Epithelial cell of prostate (primary cell): Measurements from ENCODE around the gene HELZ.
"Not testable (repeated sequence)": the region's sequence is repeated elsewhere in the genome, so short reads cannot be mapped to it uniquely, and the experiment has no call there.

Experiments used
- DNase-seq: peaks from one replicate; pipeline ENCODE4 v3.0.0-alpha.2; 2011; ENCODE audit warnings: low read depth, low spot score
- H3K27ac ChIP-seq: fragments of 450-650 bp; 2 replicates; pipeline ENCODE4 v1.5.1; 2017; ENCODE audit warnings: mild to moderate bottlenecking

HELZ gene, protein sequence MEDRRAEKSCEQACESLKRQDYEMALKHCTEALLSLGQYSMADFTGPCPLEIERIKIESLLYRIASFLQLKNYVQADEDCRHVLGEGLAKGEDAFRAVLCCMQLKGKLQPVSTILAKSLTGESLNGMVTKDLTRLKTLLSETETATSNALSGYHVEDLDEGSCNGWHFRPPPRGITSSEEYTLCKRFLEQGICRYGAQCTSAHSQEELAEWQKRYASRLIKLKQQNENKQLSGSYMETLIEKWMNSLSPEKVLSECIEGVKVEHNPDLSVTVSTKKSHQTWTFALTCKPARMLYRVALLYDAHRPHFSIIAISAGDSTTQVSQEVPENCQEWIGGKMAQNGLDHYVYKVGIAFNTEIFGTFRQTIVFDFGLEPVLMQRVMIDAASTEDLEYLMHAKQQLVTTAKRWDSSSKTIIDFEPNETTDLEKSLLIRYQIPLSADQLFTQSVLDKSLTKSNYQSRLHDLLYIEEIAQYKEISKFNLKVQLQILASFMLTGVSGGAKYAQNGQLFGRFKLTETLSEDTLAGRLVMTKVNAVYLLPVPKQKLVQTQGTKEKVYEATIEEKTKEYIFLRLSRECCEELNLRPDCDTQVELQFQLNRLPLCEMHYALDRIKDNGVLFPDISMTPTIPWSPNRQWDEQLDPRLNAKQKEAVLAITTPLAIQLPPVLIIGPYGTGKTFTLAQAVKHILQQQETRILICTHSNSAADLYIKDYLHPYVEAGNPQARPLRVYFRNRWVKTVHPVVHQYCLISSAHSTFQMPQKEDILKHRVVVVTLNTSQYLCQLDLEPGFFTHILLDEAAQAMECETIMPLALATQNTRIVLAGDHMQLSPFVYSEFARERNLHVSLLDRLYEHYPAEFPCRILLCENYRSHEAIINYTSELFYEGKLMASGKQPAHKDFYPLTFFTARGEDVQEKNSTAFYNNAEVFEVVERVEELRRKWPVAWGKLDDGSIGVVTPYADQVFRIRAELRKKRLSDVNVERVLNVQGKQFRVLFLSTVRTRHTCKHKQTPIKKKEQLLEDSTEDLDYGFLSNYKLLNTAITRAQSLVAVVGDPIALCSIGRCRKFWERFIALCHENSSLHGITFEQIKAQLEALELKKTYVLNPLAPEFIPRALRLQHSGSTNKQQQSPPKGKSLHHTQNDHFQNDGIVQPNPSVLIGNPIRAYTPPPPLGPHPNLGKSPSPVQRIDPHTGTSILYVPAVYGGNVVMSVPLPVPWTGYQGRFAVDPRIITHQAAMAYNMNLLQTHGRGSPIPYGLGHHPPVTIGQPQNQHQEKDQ (N-terminal part only)

DNA sequence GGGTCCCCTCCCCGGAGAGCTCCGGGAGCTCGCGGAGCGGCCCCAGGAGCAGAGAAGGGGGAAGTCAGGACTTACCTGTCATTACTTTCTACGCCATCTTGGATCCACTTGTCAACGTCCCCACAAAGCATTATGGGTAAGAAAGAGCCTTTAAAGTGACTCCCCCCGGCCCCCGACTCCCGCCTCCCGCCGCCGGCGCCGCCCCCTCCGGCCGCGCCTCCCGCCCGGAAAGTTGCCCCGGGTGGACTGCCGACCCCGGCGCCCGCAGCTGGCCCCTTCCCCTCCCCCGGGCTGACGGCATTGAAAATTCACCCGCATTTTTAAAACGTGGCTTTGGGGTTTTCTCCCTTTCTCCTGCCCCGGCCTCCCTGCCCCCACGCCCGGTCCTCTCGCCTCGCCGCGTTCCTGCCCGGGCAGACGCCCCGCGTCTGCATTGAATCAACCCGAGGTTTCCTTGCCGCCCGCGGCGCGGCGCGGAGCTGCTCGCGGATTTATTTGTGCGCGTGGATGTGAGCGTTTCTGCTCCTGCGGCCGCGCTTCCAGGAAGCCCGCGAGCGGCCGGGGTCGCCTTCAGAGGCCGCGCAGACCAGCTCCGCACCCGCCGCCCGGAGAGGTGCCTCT, at the start of gene HELZ:
Gene HELZ (minus strand): TSS at position 124 of the 621 bp plus-strand sequence. CDS start 26,392 bp downstream, outside the sequence.
- no peak for DNase-seq
- H3K27ac ChIP-seq = peak within 1 kb of the TSS; percentile 95

GRCh38 chr17:67293251-67294203, 48.5 kb upstream of the HELZ start:
- H3K27ac ChIP-seq = no peak overlapping the region
- no peak for DNase-seq

DNA sequence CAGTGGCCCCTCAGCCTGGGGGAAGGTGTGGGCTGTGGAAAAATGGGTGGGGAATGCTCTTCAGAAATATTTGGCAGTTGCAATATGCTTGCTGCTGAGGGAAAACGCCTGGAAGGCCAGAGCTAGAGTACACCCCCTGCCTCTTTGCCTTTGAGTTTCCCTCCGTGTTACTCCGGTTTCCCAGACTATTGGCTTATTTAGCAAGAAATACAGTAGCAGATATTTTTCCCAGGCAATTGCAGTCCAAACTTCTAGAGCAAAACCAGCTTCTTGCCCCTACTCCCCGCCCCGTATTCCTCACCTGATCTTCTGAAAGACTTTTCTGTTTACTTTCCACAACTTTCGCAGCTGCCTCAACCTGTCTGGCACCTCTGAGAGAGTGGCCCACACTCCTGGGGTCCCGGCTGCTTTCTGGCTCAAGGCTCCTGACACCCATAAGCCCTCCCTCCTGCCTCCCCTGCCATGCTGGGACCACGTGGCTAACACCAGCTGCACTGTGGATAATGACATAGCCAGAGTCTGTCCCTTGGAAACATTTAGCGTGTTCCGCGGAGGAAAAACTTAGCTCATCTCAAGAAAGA, 45.8 kb upstream of the HELZ start:
- no peak overlapping the region for H3K27ac ChIP-seq
- DNase-seq = no peak

- DNase-seq = no peak
- H3K27ac ChIP-seq = no peak overlapping the region
Observed at GRCh38 chr17:67290244-67290643, 45.2 kb upstream of the HELZ start.

- no peak overlapping the region for H3K27ac ChIP-seq
- DNase-seq = no peak
Observed at GRCh38 chr17:67289181-67289876, 44.3 kb upstream of the HELZ start.

GRCh38 chr17:67286826-67287225, 41.8 kb upstream of the HELZ start:
- not testable (repeated sequence) for H3K27ac ChIP-seq, DNase-seq

DNA sequence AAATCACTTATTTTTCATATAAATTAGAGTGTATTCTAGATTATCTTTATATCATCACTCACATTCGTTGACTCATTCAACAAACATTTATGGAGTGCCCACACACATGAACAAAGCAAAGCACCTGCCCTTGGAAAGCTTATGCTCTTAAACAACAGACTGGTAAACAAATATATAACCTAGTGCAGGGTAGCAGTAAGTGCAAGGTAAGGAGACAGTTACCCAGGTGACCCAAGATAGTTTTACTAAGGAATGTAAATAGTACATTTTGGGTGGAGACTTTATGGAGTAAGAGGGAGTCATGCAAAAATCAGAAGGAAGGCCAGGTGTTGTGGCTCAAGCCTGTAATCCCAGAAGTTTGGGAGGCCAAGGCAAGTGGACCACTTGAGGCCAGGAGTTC, 40.4 kb upstream of the HELZ start:
- H3K27ac ChIP-seq = no peak overlapping the region
- DNase-seq = no peak

DNA sequence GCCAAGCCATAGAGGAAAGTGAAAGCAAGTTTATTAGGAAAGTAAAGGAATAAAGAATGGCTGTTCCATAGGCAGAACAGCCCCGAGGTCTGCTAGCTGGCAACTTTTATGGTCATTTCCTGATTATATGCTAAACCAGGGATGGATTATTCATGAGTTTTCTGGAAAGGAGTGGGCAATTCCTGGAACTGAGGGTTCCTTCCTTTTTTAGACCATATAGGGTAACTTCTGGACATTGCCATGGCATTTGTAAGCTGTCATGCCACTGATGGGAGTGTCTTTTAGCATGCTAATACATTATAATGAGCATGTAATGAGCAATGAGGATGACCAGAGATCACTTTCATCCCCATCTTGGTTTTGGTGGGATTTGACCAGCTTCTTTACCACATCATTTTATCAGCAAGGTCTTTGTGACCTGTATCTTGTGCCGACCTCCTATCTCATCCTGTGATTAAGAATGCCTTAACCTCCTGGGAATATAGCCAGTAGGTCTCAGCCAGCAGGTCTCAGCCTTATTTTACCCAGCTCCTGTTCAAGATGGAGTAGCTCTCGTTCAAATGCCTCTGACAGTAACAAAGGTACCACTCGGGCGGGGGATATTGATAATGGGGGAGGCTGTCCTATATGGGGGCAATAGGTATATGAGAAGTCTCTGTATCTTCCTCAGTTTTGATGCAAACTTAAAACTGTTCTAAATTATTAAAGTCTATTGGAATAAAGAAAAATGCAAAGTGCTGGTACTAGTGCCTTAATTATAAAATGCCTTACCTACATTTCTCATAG, 38.9 kb upstream of the HELZ start:
- H3K27ac ChIP-seq = no peak overlapping the region
- no peak for DNase-seq

- peak overlapping the region; percentile 68 for H3K27ac ChIP-seq
- DNase-seq = peak; percentile 69
Observed at GRCh38 chr17:67281743-67282142, 36.7 kb upstream of the HELZ start.

- H3K27ac ChIP-seq = peak overlapping the region; percentile 68
- no peak for DNase-seq
Observed at GRCh38 chr17:67281053-67281452, 36.1 kb upstream of the HELZ start.

- H3K27ac ChIP-seq = peak overlapping the region; percentile 68
- DNase-seq = peak; percentile 84
Observed at GRCh38 chr17:67280279-67280678, 35.3 kb upstream of the HELZ start.

DNA sequence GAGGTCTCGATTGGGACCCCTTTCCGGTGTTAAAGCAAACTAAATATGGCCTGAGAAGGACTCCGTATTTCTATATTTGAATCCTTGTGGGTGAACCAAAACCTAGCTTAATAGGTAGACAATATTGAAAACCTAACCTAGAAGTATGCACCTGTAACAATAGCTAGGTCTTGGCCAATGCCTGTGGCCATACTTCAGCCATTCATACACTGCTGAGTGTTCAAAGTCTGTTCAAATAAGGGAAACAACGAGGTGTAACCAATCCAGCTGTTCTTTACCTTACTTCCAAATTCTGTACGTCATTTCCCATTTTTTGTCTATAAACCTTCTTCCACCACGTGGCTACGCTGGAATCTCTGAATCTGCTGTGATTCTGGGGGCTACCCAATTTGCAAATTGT, 34.1 kb upstream of the HELZ start:
- no peak for DNase-seq
- no peak overlapping the region for H3K27ac ChIP-seq

GRCh38 chr17:67278363-67278762, 33.4 kb upstream of the HELZ start:
- no peak overlapping the region for H3K27ac ChIP-seq

DNA sequence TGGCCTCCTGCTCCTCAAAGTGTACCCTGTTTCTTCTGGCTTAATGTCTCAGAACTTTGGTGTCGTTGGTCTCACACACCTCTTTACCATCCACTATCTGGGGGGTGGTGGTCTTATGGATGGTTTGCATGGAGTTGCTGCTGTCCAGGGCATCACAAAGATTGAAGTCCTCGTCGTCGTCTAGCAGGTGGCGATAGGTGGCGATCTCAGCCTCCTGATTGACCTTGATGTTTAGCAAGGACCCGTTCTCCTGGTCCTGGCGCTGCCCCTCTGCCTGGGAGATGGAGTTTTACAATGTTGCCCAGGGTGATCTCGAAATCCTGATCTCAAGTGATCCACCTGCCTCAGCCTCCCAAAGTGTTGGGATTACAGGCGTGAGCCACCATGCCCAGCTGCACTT, 31.1 kb upstream of the HELZ start:
- DNase-seq = no peak
- no peak overlapping the region for H3K27ac ChIP-seq

More at GRCh38 chr17:67278363-67278762, 33.4 kb upstream of the HELZ start:
- no peak for DNase-seq

- no peak for DNase-seq
- H3K27ac ChIP-seq = no peak overlapping the region
Observed at GRCh38 chr17:67274466-67274865, 29.5 kb upstream of the HELZ start.

GRCh38 chr17:67273900-67274299, 28.9 kb upstream of the HELZ start:
- no peak for DNase-seq
- no peak overlapping the region for H3K27ac ChIP-seq
